HepG2 (cell line): Measurements from ENCODE around the gene MAP3K3. TPM values are rescaled to one million over a fixed set of nuclear protein-coding genes. Genes with fewer than 3 reads are reported as not detected.

Source experiments
- ATAC-seq: fragments of 200-7000 bp; cut with Tn5 transposase; 3 replicates; pipeline ENCODE4 v1.9.1; 2020; ENCODE audit warnings: mild to moderate bottlenecking, moderate library complexity
- BruUV-seq: library from RNA; stranded (reverse); fragments of 400-500 nt; replicated peaks from 2 replicates; lab custom pipeline; 2021; lab: Mats Ljungman, UMichigan
- CTCF ChIA-PET: fragments of 300-600 bp; formaldehyde crosslinking; extraction: SDS; loops from one replicate; lab custom pipeline; 2021; ENCODE audit warnings: low total read pairs, inconsistent platforms, low intra/inter-chr PET ratio; lab: Yijun Ruan, JAX
- POLR2A ChIA-PET: fragments of 350-600 bp; sonication (Branson Sonifier 250); formaldehyde crosslinking; loops from one replicate; lab custom pipeline; 2020; ENCODE audit warnings: antibody characterized with exemption, inconsistent platforms; lab: Yijun Ruan, JAX
- DNase-seq: peaks from one replicate; pipeline ENCODE4 v3.0.0-alpha.2; 2015; ENCODE audit warnings: low spot score
- FAIRE-seq: peaks from 3 replicates; lab custom pipeline; 2011; peaks lifted over from hg19 to GRCh38; lab: Jason Lieb, UNC
- H2AFZ ChIP-seq: one replicate; pipeline ENCODE4 v1.6.1; 2011; ENCODE audit warnings: low read length, inconsistent platforms
- H3K27ac ChIP-seq: fragments of 300-600 bp; 3 replicates; pipeline ENCODE4 v1.8.0; 2011; ENCODE audit warnings: mixed run types, mild to moderate bottlenecking, mixed read lengths, low read length, inconsistent platforms; ENCODE audit not compliant: insufficient read depth; ENCODE audit errors: extremely low read length
- H3K27me3 ChIP-seq, 2 experiments: fragments of 200-600 bp in 1 of 2; 2 replicates in 1 of 2; 3 replicates in 1 of 2; pipeline versions ENCODE4 v1.6.0 to v1.8.0; 2011; ENCODE audit warnings: low read length in 2 of 2, mild to moderate bottlenecking in 2 of 2, moderate library complexity in 2 of 2, inconsistent platforms in 1 of 2; ENCODE audit not compliant: insufficient read depth in 2 of 2, control insufficient read depth in 1 of 2
- H3K36me3 ChIP-seq, 2 experiments: fragments of 200-600 bp in 1 of 2; replicated peaks in 1 of 2; 2 replicates in 1 of 2; 3 replicates in 1 of 2; pipeline versions ENCODE4 v1.5.1 to v1.8.0; 2011; ENCODE audit warnings: low read length in 2 of 2, inconsistent platforms in 1 of 2; ENCODE audit not compliant: insufficient read depth in 2 of 2, control insufficient read depth in 1 of 2
- H3K4me1 ChIP-seq: 2 replicates; pipeline ENCODE4 v1.5.1; 2012; ENCODE audit warnings: low read length, inconsistent platforms; ENCODE audit not compliant: insufficient read depth
- H3K4me2 ChIP-seq: 2 replicates; pipeline ENCODE4 v1.6.0; 2011; ENCODE audit warnings: low read depth, low read length, inconsistent platforms
- H3K4me3 ChIP-seq, 3 experiments: fragments of 200-600 bp in 1 of 3; sonication (generic), shearing (Covaris generic) in 1 of 3; replicated peaks in 1 of 3; 2 replicates each; pipeline ENCODE4 v1.5.1; 2011 to 2016; ENCODE audit warnings: low read length in 3 of 3, inconsistent platforms in 2 of 3, low read depth in 2 of 3, mild to moderate bottlenecking in 2 of 3, control low read depth in 1 of 3, mixed read lengths in 1 of 3; ENCODE audit not compliant: insufficient read depth in 1 of 3
- H3K79me2 ChIP-seq: one replicate; pipeline ENCODE4 v1.6.1; 2011; ENCODE audit warnings: low read length, inconsistent platforms; ENCODE audit not compliant: insufficient read depth
- H3K9ac ChIP-seq: 2 replicates; pipeline ENCODE4 v1.6.0; 2011; ENCODE audit warnings: mild to moderate bottlenecking, low read depth, low read length, inconsistent platforms; ENCODE audit not compliant: insufficient read depth
- H3K9me3 ChIP-seq: 2 replicates; pipeline ENCODE4 v1.5.1; 2012; ENCODE audit warnings: mild to moderate bottlenecking, low read length
- H4K20me1 ChIP-seq: 2 replicates; pipeline ENCODE4 v1.6.0; 2011; ENCODE audit warnings: inconsistent platforms, mild to moderate bottlenecking, low read length, moderate library complexity; ENCODE audit not compliant: insufficient read depth
- AGO2 ChIP-seq: fragments of 200-400 bp; formaldehyde crosslinking; optimal IDR thresholded peaks from 2 replicates; pipeline ENCODE3; 2017; ENCODE audit warnings: mild to moderate bottlenecking, low read depth, low read length, moderate library complexity
- CSRNP1 ChIP-seq: sonication (generic); formaldehyde crosslinking; IDR thresholded peaks from 2 replicates; pipeline ENCODE4 v1.8.1; 2023; ENCODE audit warnings: mild to moderate bottlenecking, missing genetic modification reagents
- GATAD1 ChIP-seq: IDR thresholded peaks from 2 replicates; pipeline ENCODE4 v1.6.1; 2016; ENCODE audit warnings: missing genetic modification reagents, missing compliant biosample characterization
- IRF2 ChIP-seq: IDR thresholded peaks from 2 replicates; pipeline ENCODE4 v1.6.1; 2018; ENCODE audit warnings: missing genetic modification reagents, missing compliant biosample characterization
- KDM6A ChIP-seq: IDR thresholded peaks from 2 replicates; pipeline ENCODE4 v1.6.1; 2016; ENCODE audit warnings: low read depth
- RFX3 ChIP-seq: IDR thresholded peaks from 2 replicates; pipeline ENCODE4 v1.6.1; 2016; ENCODE audit warnings: missing biosample characterization, missing genetic modification reagents
- SETDB1 ChIP-seq: sonication (generic); formaldehyde crosslinking; IDR thresholded peaks from 2 replicates; pipeline ENCODE4 v1.5.1; 2020; ENCODE audit warnings: missing genetic modification reagents, mild to moderate bottlenecking, borderline replicate concordance
- SMARCC2 ChIP-seq: fragments of 450-650 bp; IDR thresholded peaks from 2 replicates; pipeline ENCODE4 v1.6.1; 2017; ENCODE audit warnings: antibody characterized with exemption, mild to moderate bottlenecking
- TCF12 ChIP-seq, 2 experiments: fragments of 450-650 bp in 1 of 2; sonication (generic) in 1 of 2; formaldehyde crosslinking in 1 of 2; IDR thresholded peaks; 2 replicates each; pipeline versions ENCODE4 v1.6.1 to v1.8.0; 2017 to 2022; ENCODE audit warnings: antibody characterized with exemption in 1 of 2, mild to moderate bottlenecking in 1 of 2, missing genetic modification reagents in 1 of 2, moderate library complexity in 1 of 2
- ZBTB14 ChIP-seq: sonication (generic); formaldehyde crosslinking; IDR thresholded peaks from 2 replicates; pipeline ENCODE4 v1.4.0; 2020; ENCODE audit warnings: missing genetic modification reagents
- ZFYVE20 ChIP-seq: sonication (generic); formaldehyde crosslinking; IDR thresholded peaks from 2 replicates; pipeline ENCODE4 v1.8.0; 2023; ENCODE audit warnings: low read depth, mild to moderate bottlenecking, moderate library complexity, missing genetic modification reagents, borderline replicate concordance
- ZMAT5 ChIP-seq: sonication (generic); formaldehyde crosslinking; IDR thresholded peaks from 2 replicates; pipeline ENCODE4 v1.5.0; 2020; ENCODE audit warnings: mild to moderate bottlenecking, low read depth, missing genetic modification reagents, borderline replicate concordance
- ZNF382 ChIP-seq: sonication (generic); formaldehyde crosslinking; IDR thresholded peaks from 2 replicates; pipeline ENCODE4 v1.5.0; 2020; ENCODE audit warnings: missing genetic modification reagents, mild to moderate bottlenecking, borderline replicate concordance
- ZNF589 ChIP-seq: sonication (generic); formaldehyde crosslinking; conservative IDR thresholded peaks from 2 replicates; pipeline ENCODE4 v1.8.0; 2022; ENCODE audit warnings: mild to moderate bottlenecking, moderate library complexity, missing genetic modification reagents
- ZNF737 ChIP-seq: sonication (generic); formaldehyde crosslinking; IDR thresholded peaks from 2 replicates; pipeline ENCODE4 v1.5.0; 2020; ENCODE audit warnings: missing genetic modification reagents, mild to moderate bottlenecking, borderline replicate concordance
- ZSCAN30 ChIP-seq: sonication (generic); formaldehyde crosslinking; IDR thresholded peaks from 2 replicates; pipeline ENCODE4 v1.5.0; 2020; ENCODE audit warnings: mild to moderate bottlenecking, missing genetic modification reagents
- whole genome bisulfite sequencing: methylation state at CpG from one replicate; pipeline ENCODE4 v1.1.6; 2017; ENCODE audit warnings: low lambda C conversion rate; 5-methylcytosine and 5-hydroxymethylcytosine counted together
- in situ Hi-C: cut with HindIII; loops from 2 replicates; pipeline ENCODE4 v1.10.0; 2017; ENCODE audit warnings: low pct_unique_long_range_greater_than_20kb; ENCODE audit not compliant: extremely low pct_ligation_motif_present
- intact Hi-C: fragments of 100-400 bp; cut with micrococcal nuclease; formaldehyde crosslinking; loops from one replicate; pipeline ENCODE4 v1.10.0; 2022; ENCODE audit not compliant: unreplicated experiment
- polyA plus RNA-seq, 8 experiments: library from polyadenylated mRNA; depleted of rRNA in 3 of 8; stranded (reverse) in 7 of 8; unstranded in 1 of 8; fragments of >200 nt; fragmentation: Illumina TruSeq in 4 of 8; extraction: Trizol in 4 of 8; gene quantifications; 2 replicates each; pipeline versions ENCODE4 v1.2.1 to v1.2.3, GENCODE V29; 2011 to 2016; ENCODE audit warnings: low read depth in 4 of 8, missing spikeins in 1 of 8, mixed read lengths in 1 of 8; ENCODE audit not compliant: insufficient read depth in 1 of 8
- total RNA-seq, 5 experiments: library from RNA; depleted of rRNA; stranded (reverse); fragments of >200 nt; fragmentation: Illumina TruSeq; extraction: Trizol; gene quantifications; 2 replicates each; pipeline ENCODE4 v1.2.3, GENCODE V29; 2016; ENCODE audit warnings: low read depth in 1 of 5

Gene MAP3K3
- total and polyA plus RNA-seq, 2 of the 13 experiments (the other 11 are each of a cell fraction or from before 2014, with no cell fraction given): 17.7 to 21.8 TPM

GRCh38 chr17:63688396-63689020 lies 66.3 kb downstream of the MAP3K3 start:
- no peaks in the 10 kb centered on the region for H4K20me1 ChIP-seq

GRCh38 chr17:63689479-63689878 lies 67.3 kb downstream of the MAP3K3 start:
- in situ Hi-C loops: no loop called here
- no peak overlapping the region for H3K9ac ChIP-seq
- no peaks in the 10 kb centered on the region for H3K27me3 ChIP-seq
- H3K4me2 ChIP-seq: no peak overlapping the region
- no peaks in the 10 kb centered on the region for H3K79me2 ChIP-seq
- no peaks in the 10 kb centered on the region for H3K9me3 ChIP-seq
- ATAC-seq: no peak
- no TSS peak for BruUV-seq
- H2AFZ ChIP-seq: no peak overlapping the region
- H3K4me1 ChIP-seq: no peaks in the 10 kb centered on the region
- no peaks in the 10 kb centered on the region for H4K20me1 ChIP-seq
- POLR2A ChIA-PET: no interaction called here
- no peak overlapping the region for H3K27ac ChIP-seq
- WGBS: 98% methylated on average over 14 of the region's 14 CpGs
- DNase-seq: no peak
- FAIRE-seq: no peak
- CTCF ChIA-PET: no interaction called here
- intact Hi-C loops: no loop called here
- peaks cover 38 to 55% of the 10 kb centered on the region in 2 experiments for H3K36me3 ChIP-seq
- TF ChIP-seq CSRNP1 (CRISPR knock-in tag) (no peak), ZNF737 (CRISPR knock-in tag) (no peak), RFX3 (CRISPR knock-in tag) (no peak), ZNF589 (no peak), IRF2 (CRISPR knock-in tag) (no peak), TCF12 (IDR thresholded peaks at IDR 0.05) (no peak), TCF12 (CRISPR knock-in tag; IDR thresholded peaks at IDR 0.05) (no peak), ZFYVE20 (CRISPR knock-in tag) (no peak), ZBTB14 (CRISPR knock-in tag) (no peak), ZNF382 (CRISPR knock-in tag) (no peak), AGO2 (no peak), GATAD1 (CRISPR knock-in tag) (no peak), ZSCAN30 (CRISPR knock-in tag) (no peak), SETDB1 (CRISPR knock-in tag) (no peak), KDM6A (CRISPR knock-in tag) (no peak), SMARCC2 (no peak)
- TF ChIP-seq, all 625 proteins: peak for 0
- H3K4me3 ChIP-seq: no peak overlapping the region

More at GRCh38 chr17:63688396-63689020, 66.3 kb downstream of the MAP3K3 start:
- ATAC-seq (no peak), FAIRE-seq (no peak), DNase-seq (no peak)
- Histone ChIP-seq H3K27me3 (no peaks in the 10 kb centered on the region), H3K4me1 (no peaks in the 10 kb centered on the region), H3K9ac (no peak overlapping the region), H3K4me2 (no peak overlapping the region), H3K4me3 (no peak overlapping the region), H3K9me3 (no peaks in the 10 kb centered on the region), H3K36me3 (peaks cover 35 to 62% of the 10 kb centered on the region in 2 experiments), H2AFZ (no peak overlapping the region), H3K79me2 (no peaks in the 10 kb centered on the region), H3K27ac (no peak overlapping the region)
- in situ Hi-C loops (no loop called here), intact Hi-C loops (no loop called here)
- WGBS: 88% methylated on average over 12 of the region's 12 CpGs
- ChIA-PET POLR2A (no interaction called here), CTCF (no interaction called here)
- no TSS peak for BruUV-seq
- TF ChIP-seq ZMAT5 (CRISPR knock-in tag): no peak
